ENCODE measurements around the gene DEPDC5. TPM values are rescaled to one million over a fixed set of nuclear protein-coding genes. Genes with fewer than 3 reads are reported as not detected.

Gene DEPDC5
- total RNA-seq, 1 experiment from 2014 or later: 13.3 TPM

GRCh38 chr22:31956360-31956759 lies 202.5 kb downstream of the DEPDC5 start:
- CTCF ChIA-PET: interaction anchor here (0.8 to 7.7 kb wide), 5 partner anchors 9 to 612 kb away, joined by 3 to 56 read pairs (median 4); no protein-coding TSS in a partner anchor

More at GRCh38 chr22:31956360-31956759, 202.5 kb downstream of the DEPDC5 start:
- H3K36me3 Mint-ChIP-seq (ENCODE audit: insufficient read depth, unreplicated experiment): peaks cover 35% of the 10 kb centered on the region
- H3K4me3 Mint-ChIP-seq (ENCODE audit: unreplicated experiment): no peak overlapping the region
- no peak for TF ChIP-seq CTCF (IDR thresholded peaks at IDR 0.05; ENCODE audit: unreplicated experiment)
- POLR2A ChIA-PET: interaction anchor here (0.6 to 1.4 kb wide), 4 partner anchors 14 to 295 kb away, joined by 3 to 4 read pairs (median 3); partner anchors contain the start of gene PISD
- H3K27ac Mint-ChIP-seq (ENCODE audit: low read depth, unreplicated experiment): no peak overlapping the region
- intact Hi-C loops (cut with micrococcal nuclease): no loop called here
- no peaks in the 10 kb centered on the region for H3K27me3 Mint-ChIP-seq (ENCODE audit: insufficient read depth, unreplicated experiment)
- BruUV-seq (replicated peaks): no TSS peak
- DNase-seq (ENCODE audit: unreplicated experiment): no peak
- H3K9me3 Mint-ChIP-seq (ENCODE audit: unreplicated experiment): no peaks in the 10 kb centered on the region
- peaks cover 38% of the 10 kb centered on the region for H3K4me1 Mint-ChIP-seq (ENCODE audit: insufficient read depth, unreplicated experiment)

Other genes starting within 250 kb of the DEPDC5 start
- 38.3 and 48.2 TPM in 2 replicates for gene PISD, start 91.8 kb upstream of the DEPDC5 start, total RNA-seq (2022)
- gene PRR14L, start 3.9 kb upstream of the DEPDC5 start, total RNA-seq (2022): 37.4 and 55.0 TPM in 2 replicates
- gene YWHAH, start 190.5 kb downstream of the DEPDC5 start, total RNA-seq (2022): 64.2 and 79.9 TPM in 2 replicates

Data from MCF 10A (cell line).